GM21786 (cell line): ENCODE data around the gene IMMT.
"Not testable (repeated sequence)": the region's sequence is repeated elsewhere in the genome, so short reads cannot be mapped to it uniquely, and the experiment has no call there.

Experiments used
- ATAC-seq: cut with Tn5 transposase; IDR thresholded peaks from one replicate; pipeline ENCODE4 v1.9.1; 2021; ENCODE audit not compliant: unreplicated experiment

The IMMT gene

DNA sequence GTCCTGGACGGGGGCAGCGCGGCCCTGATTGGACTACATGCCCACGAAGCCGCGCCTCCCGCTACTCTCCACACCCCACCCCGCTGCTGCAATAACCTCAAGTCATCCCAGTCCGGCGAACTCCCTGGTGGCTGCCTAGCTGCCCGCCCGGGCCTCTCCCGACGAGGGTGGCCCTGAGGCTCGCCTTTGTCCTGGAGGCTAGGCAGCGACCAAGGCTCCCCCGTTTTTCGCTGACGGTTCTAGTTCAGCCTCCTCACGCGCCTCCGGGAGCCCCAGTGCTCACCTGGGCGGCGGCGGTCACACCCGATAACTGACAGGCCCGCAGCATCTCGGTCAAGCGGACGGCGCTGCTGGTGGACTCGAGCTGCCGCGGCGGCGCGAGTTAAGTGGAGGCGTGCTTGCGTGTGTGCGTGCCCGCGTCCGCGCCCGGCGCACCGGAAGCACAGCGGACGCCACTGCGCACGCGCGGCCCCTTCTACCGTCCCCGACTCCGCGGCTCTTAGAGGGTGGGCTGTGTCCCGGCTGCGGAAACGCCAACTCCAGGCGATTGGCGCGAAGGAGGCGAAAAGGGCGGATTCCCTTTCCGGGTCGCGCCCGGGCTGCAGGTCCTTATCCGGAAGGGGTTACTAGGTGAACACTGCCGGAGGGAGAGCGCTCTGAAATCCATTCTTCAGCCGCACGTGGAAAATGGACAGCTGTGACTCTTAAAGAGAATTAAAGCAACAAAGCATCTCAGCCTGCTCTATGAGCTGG, at the start of gene IMMT:
IMMT (minus strand) TSS at position 408 of the 753 bp plus-strand sequence; CDS start at position 328, 80 bp downstream.
- ATAC-seq: peak; percentile 88

DNA sequence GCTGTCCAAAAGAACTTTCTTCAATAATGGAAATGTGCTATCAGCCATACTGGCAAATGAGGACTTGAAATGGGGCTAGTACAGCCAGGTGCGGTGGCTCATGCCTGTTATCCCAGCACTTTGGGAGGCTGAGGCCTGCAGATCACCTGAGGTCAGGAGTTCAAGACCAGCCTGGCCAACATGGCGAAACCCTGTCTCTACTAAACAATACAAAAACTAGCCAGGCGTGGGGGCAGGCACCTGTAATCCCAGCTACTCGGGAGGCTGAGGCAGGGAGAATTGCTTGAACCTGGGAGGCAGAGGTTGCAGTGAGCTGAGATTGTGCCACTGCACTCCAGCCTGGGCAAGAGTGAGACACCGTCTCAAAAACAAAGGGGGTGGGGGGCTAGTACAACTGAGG, 49.5 kb upstream of the IMMT start:
- not testable (repeated sequence) for ATAC-seq

DNA sequence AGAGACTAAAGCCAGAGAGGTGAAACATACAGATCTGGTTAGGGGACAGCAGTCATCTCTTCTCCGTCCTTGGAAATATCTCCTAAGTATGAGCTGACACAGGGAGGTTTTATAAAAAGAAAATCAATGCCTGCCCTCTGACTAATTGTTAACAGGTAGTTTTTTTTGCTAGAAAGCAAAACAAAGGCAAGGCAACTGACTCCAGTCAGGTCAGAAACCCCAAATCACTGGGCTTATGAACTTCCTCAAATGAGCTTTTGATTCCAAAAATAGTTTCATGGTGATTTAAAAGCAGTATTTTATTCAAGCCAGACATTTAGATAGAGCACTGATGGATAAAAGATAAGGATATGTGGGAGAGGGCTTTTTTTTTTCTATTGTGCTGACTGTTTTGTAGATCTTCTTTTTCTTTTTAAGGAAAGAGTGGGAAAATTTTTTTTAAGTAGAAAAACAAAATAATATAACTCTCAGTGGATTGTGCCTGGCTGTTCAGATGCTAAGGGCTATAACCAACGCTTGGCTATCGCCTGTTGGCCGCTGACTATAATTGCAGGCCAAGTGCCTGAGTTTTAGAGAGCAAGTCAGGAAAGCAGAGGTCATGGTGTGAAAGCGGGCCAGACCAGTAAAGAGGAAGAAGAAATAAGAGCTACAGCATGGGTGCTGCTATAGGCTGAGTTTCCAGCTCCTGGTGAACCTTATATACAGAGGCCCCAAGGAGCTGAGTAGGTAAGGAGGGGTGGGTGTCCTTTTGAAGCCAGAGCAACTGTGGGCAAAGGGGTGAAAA, 48.9 kb upstream of the IMMT start:
- peak; percentile 54 for ATAC-seq

DNA sequence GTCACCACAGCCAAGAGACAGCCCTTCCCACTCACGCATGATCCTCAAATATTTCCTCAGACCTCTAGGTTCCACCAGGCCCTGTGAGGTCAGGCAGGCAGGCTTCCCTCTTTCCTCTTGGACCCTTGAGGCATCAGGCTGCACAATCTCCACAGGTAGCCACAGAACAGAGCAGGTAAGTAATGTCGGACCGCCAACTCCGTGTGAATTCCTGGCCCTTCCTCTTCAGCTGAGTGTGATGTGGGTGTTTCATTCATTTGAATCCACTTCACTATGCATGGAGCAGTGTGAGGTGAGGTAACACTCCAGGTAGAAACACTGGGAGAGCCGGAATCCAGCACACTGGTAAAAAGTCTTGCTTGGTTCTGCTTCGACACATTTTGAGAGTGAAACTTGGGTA, 48.0 kb upstream of the IMMT start:
- no peak for ATAC-seq

DNA sequence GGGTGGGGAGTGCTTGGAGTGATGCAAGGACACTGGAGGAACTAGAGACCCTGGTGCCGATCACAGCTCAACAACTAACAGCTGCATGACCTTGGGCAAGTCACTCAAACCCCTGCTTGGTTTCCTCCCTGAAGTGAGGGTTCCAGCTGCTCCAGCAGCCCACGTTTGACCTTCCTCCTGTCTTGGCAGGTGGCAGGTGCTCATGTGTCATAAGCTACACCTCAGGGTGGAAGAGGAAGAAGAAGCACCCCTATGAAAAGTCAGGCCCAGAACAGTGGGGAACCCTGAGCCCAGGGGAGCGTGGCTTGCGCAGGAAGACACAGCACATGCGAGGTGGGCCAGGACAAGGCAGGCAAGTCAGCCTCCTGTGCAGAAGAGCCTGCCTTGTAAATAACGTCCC, 46.3 kb upstream of the IMMT start:
- ATAC-seq: no peak

DNA sequence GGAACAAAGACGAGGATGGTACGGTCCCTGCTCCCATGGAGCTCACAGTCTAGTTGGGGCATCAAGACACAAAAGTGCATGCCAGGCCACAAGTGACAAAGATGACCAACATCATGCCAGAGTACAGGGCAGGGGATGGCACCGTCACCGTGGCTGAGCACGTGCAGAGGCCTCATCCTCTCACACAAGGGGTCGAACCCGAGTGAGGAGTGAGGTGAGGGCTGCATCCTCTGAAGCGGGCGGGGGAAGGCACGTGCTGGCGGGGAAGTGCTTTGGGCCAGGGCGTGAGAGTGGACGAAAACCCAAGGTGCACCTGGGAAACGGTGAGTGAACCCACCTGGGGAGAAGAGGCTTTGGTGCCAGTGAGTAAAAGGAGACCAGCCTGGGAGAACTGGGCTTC, 45.0 kb upstream of the IMMT start:
- no peak for ATAC-seq

DNA sequence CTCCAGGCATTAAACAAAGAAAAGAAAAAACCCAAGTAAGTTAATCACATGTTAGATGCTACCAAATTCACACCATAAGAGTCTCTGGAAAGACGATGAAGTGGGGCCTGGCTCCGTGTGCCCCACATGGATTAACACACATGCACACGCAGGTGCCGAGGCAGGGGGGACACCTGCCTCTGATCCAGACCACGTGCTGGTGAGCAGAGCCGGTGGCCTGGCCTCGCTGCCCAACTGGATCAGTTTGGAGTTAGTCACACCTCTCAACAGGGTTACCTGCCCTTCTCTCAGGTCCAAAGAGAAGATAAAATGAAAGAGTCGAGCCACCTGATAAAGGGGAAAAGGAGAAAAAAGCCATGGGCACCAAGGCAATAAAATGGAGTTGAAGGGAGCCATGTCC, 44.5 kb upstream of the IMMT start:
- no peak for ATAC-seq

DNA sequence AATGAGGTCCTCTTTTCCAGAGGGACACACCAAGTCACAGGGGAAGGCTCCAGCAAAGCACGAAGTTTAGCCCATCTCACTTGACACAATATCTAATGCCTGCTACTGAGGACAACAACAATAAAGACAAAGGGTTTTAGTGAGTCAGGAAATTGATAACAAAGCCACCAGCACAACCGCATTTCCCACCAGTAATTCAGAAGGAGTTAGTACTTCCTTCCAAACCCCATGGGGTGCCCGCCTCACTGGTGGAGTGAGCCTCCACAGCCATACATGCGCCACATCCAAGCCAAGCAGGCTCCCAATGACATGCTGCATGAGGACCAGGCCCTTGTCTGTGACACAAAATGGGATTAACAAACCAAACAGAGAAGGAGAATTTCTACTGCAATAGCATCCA, 44.1 kb upstream of the IMMT start:
- no peak for ATAC-seq

DNA sequence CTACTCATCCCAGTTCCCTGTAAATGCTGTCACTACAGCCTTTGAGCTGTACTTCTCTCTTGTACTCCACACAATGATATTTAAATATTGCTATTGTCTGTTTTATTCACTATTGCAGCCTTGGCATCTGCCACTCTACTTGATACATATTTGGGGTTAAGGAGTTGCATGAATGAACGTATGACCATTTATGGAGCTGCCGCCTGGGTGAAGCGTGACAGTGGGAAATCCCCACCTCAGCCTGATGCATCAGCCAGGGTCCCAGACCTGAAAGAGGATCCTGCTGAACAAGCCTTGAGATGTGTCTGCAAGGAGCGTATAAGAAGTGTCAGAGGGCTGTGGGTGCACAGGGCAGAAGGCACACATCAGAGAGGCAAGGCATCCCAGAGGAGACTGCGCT, 43.1 kb upstream of the IMMT start:
- peak; percentile 95 for ATAC-seq

DNA sequence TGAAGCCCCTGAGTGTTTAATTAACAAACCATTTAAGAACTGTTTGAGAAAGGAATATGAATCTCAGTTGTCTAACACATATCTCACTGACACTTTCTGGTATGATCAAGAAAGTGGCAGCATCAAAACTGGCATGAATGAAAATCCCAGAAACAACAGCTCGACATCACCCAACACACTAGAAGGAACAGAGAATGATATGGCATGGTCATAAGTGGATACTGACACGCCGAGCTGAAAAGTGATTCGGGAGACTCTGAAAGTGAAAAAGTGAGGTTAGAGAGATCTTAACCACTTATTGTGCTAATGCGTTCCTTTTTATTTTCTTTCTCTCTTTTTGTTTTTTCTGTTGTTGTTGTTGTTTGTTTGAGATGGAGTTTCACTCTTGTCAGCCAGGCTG, 41.9 kb upstream of the IMMT start:
- ATAC-seq: no peak

DNA sequence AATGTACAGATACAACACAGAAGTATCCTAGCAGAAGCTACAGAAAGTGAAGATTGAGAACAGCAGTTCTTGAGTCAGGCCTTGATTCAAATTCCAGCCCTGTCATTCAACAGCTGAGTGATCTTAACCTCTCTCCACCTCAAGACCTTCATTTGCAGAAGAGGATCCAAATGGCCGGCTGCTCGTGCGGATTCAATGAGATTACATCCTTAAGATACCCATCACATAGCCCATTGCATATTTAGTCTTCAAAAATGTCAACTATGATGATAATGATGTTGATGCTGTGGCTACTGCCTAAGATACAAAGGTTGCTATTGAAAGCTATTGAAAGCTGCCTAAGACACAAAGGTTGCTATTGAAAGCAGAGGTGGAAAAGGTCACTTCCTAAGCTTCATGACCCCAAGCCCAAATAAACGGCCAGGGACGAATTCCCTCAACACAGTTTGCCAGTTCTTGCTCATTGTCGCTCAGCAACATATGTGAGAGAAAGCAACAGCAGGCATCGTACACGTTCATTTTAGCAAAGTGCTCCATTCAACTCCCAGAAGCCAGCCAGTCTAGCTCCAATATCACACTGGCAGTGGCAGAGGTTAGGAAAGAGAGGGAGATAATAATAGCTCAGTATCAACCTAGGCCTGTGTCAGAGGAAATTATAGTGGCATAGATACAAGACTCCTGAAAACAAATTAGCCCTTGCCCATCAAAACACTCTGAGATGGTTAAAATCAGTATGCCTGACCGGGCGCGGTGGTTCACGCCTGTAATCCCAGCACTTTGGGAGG, 40.1 kb upstream of the IMMT start:
- ATAC-seq: no peak

DNA sequence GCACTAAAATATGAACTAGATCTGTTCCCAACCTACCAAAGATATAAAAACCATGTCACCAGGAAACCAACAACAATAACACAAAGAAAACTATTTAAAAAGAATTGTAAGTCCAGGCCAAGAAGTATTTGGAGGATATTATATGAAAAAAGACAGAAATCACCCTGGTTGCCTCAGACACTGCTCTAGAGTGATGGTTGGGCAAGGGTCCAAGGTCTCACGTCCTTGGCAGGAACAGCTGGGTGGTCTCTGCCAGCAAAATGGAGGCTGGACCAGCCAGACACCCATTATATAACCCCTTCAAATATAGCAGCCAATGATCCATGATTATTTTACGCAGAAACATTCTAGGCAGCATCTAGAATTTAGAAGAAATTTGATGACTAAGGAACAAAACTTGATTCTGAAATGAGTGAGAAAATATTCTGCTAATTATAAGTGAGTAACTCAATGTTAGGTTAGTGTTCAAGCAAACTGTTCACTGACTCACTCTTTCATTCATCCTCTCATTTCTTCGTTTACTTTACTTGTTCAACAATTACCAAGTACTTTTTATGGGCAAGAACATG, 39.4 kb upstream of the IMMT start:
- ATAC-seq: no peak

DNA sequence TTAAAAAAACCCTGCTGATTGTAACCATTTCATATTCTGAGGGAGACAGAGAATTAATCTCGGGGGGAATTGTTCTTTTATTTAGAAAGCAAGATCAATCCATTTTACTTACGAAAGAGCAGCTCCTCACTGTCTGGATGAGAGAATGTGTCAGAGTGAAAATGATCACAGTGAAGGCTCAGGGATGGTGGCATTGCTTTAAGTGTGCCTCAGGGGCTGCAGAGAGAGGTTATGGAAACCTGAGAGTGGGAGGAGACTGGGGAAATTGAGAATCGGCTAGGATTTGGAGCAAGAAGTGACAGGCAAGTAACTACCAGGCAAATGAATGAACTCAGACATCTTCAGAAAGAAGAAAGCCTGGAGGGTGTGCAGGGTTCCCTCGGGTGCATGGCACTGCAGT, 38.2 kb upstream of the IMMT start:
- no peak for ATAC-seq

DNA sequence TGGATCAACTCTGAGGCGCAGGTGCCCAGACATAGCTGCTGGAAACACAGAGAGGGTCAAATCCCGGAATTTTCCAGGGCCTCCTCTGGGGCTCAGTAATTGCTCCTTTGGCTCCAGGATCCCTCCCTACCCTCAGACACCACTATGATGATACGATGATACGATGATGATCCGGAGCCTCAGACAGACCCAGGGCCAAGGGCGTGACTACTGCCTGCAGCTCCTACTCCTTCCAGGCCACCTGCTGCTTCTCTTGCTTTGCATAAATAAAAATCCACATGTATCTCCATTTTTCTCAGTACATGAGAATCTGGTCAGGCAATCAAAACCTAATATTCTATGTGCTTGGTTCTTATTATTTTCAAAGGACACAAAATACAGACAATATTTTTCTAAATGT, 37.6 kb upstream of the IMMT start:
- ATAC-seq: no peak

DNA sequence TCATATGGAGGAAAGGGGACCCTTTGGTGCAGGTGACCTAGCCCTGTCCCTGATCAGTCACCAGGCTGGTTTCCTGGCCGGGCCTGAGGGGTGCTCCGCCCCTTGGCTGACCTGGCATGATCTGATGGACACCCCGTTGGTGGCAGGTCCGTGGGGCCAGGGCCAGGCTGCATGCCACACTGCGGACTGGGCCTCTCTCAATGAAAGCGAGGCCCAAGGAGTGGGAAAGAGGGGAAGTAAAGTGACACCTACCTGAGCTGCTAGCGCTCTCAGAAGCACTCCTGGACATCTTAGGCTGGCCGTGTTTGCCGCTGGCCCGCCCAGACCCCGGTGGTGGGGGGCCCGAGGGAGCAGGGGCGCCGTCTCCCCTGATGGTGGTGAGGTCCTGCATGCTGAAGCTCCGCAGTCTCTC, 37.1 kb upstream of the IMMT start:
- ATAC-seq: no peak

DNA sequence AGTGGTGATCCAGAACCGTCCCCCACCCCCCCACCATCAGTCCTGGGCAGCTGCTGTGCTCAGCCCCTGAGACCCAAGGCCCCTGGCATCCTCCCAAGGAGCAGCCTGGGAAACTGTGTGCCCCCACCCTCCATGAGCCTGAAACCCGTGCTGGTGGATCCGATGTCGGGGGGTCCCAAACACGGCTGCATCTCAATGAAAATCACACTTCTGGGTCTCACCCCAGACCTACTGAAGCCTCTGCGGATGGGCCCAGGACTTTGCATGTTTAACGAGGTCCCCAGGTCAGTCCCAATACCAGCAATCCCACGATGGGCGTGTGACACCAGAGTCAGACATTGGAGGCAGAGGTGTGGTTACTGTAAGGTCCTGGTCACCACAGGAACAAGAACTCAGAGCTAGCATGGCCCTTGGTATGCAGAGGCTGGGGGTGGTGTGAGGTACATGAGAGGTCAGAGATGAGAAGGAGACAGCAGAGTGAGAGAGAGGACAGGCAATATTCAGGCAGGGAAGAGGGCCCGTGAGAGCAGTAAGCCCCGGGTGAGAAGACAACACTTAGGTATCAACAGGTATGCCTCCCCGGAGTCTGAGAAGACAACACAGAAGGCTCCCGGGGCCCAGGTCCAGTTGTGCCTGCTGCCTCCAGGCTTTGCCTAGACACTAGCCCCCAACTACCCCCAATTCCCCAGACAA, 36.6 kb upstream of the IMMT start:
- ATAC-seq: no peak

DNA sequence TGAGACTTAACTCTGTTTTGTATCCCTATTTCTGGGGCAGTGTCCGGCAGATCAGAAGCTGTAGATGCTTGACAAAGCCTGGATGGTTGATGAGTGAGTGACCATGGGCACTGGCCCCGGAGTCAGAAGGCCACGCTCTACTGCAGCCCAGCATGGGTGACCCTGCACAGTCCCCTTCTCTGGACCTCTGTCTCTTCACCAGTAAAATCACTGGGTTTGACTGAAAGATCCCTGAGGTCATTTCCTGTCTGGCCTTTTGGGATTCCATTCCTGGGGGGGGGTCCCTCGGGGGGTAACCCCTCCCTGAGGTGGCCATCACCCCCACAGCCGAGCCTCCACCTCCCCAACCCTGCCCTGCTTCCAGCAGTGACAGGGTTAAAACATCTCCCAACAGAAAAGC, 35.7 kb upstream of the IMMT start:
- no peak for ATAC-seq

DNA sequence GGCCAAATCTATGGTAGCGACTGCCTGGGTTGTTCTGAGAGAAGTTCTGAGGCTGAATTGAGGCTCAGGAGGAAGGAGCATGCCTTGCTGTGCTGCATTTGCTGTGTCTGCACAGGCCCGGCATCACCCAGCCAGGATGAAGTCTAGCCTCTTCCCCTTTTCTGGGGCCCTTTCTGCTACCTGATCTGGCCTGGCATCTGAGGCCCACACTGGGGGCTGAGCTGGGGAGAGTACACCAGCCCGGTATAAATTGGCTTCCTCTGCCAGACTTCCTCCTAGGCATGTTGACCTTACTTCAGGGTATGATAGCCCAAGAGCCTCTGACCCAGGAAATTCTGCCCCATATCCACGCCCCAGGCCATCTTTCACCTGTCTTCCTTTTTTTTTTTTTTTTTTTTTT, 34.0 kb upstream of the IMMT start:
- ATAC-seq: peak; percentile 34

DNA sequence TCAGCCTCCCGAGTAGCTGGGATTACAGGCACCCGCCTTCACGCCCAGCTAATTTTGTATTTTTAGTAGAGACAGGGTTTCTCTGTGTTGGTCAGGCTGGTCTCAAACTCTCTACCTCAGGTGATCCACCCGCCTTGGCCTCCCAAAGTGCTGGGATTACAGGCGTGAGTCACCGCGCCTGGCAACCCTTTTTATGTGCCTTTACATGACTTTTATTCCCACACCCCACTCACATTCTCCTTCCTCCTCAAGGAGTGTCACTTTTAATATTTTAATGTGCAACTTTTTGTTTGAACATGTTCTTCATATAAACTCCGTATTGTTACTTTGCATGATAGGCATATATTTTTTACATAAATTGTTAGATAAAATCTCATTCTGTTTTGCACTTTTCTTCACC, 33.3 kb upstream of the IMMT start:
- ATAC-seq: not testable (repeated sequence)

DNA sequence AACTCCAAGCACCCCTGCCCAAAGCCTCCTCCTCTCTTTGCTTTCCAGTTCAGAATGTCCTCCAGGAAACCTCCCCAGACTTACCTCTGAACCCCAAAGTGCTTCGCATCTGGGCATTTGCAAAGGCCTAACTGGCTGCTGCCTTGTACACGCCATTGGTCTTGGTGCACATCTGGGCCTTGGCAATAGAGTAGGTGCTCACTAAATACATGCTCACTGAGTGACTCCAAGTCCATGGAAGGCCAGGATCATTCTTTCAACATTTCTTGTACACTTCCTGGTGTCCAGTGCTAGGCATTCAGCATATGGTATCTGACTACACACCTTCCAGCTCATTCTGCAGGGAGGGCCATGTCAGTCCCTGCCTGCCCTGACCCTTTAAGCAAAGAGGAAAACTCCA, 32.4 kb upstream of the IMMT start:
- ATAC-seq: no peak
